Transverse colon (tissue), 3 donors: ENCODE data around the gene CALM3.

ENCODE experiments used
- EP300 ChIP-seq: sonication (generic); formaldehyde crosslinking; IDR thresholded peaks from one replicate; pipeline ENCODE4 v1.6.1; 2017; ENCODE audit warnings: antibody characterized with exemption, low read depth
- POLR2A ChIP-seq: fragments of 450-650 bp; IDR thresholded peaks from one replicate; pipeline ENCODE4 v1.6.1; 2016; ENCODE audit warnings: antibody characterized with exemption, mild to moderate bottlenecking, moderate library complexity
- TF ChIP-seq, protein P1 (sequence below), 5 experiments: fragments of 200-600 bp in 3 of 5; fragments of 450-650 bp in 2 of 5; sonication (generic) in 3 of 5; IDR thresholded peaks; 1 replicate in 2 of 5; 2 replicates in 3 of 5; pipeline ENCODE4 v1.5.1; 2016 to 2017; ENCODE audit warnings: antibody characterized with exemption in 5 of 5, inconsistent platforms in 3 of 5, mild to moderate bottlenecking in 2 of 5, moderate library complexity in 1 of 5

DNA sequence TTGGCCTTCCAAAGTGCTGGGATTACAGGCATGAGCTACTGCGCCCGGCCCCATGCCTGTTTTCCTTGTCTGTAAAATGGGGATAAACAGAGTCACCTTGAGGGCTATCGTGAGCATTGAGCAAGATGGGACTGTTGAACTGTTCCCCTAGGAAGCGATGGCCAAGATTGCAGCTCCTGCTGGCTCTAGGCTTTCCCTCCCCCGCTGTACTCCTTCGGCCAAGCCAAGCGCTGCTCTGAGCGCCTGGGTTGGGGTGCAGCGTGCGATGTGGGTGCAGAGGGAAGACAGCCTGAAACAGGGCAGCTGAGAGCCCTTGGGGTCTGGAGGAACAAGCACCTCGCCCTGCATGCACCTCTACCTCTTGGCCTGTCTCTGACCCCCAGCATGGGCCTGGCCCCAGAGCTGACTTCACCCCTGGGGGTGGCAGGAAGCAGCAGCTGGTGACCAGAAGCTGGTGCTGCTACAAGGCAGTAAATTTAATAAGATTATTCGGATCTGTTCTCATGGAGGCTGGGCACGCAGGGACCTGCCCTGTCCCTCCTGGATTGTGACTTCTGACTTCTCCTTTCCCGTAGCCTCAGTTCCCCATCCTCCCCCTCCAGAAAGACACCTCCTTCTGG, 29.6 kb downstream of the CALM3 start:
- TF ChIP-seq, protein P1, sequence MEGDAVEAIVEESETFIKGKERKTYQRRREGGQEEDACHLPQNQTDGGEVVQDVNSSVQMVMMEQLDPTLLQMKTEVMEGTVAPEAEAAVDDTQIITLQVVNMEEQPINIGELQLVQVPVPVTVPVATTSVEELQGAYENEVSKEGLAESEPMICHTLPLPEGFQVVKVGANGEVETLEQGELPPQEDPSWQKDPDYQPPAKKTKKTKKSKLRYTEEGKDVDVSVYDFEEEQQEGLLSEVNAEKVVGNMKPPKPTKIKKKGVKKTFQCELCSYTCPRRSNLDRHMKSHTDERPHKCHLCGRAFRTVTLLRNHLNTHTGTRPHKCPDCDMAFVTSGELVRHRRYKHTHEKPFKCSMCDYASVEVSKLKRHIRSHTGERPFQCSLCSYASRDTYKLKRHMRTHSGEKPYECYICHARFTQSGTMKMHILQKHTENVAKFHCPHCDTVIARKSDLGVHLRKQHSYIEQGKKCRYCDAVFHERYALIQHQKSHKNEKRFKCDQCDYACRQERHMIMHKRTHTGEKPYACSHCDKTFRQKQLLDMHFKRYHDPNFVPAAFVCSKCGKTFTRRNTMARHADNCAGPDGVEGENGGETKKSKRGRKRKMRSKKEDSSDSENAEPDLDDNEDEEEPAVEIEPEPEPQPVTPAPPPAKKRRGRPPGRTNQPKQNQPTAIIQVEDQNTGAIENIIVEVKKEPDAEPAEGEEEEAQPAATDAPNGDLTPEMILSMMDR (IDR thresholded peaks at IDR 0.05), result no peak
- TF ChIP-seq POLR2A, result no peak
- no peak for TF ChIP-seq EP300
